Tongue (tissue), 2 donors: Measurements from ENCODE around the gene KRT86. TPM values are rescaled to one million over a fixed set of nuclear protein-coding genes. Genes with fewer than 3 reads are reported as not detected.
"Not testable (repeated sequence)": the region's sequence is repeated elsewhere in the genome, so short reads cannot be mapped to it uniquely, and the experiment has no call there.

Experiments used
- DNase-seq: peaks from one replicate; pipeline ENCODE4 v3.0.0-alpha.2; 2015
- total RNA-seq: library from RNA; depleted of rRNA; stranded (reverse); fragments of >200 nt; gene quantifications from one replicate; pipeline ENCODE4 v1.2.3, GENCODE V29; 2014

KRT86 gene
- total RNA-seq, 1 donor from 2014 or later, result not detected

DNA sequence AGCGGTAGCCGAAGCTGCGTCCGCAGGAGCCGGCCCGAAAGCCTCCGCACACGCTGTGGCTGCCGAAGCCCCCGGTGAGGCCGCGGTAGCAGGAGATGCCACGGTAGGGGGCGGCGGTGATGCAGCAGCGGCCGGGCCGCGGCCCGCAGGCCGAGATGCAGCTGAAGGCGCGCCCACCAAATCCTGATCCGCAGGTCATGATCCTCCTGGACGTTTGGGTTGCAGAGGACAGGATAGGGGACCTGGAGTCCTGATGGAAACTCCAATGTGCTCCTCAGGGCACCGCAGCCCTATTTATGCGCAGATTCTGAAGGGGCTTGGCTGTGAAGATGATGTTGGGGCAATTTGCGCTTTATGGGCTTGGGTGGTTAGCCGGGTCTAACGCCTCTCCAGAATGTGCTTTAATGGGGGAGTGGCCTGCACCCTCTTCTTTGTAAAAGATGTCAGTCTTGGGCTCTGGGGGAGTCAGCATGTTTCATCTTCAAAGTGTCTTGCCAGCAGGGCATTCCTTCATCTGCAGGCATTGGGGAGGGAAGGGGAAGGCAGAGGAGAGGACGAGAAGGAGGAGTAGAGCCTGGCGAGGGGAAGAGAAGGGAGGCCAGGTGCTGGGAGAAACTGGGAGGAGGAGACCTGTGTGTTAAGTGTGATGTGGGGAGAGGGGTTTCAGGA lies 17.0 kb downstream of the KRT86 start, which contains the start of gene KRT81:
TSS of gene KRT81 (minus strand) at position 268 of the 669 bp plus-strand sequence. CDS start at position 199, 69 bp downstream.
- DNase-seq, result no peak

GRCh38 chr12:52293926-52294325 lies 19.5 kb downstream of the KRT86 start:
- DNase-seq, result no peak

DNA sequence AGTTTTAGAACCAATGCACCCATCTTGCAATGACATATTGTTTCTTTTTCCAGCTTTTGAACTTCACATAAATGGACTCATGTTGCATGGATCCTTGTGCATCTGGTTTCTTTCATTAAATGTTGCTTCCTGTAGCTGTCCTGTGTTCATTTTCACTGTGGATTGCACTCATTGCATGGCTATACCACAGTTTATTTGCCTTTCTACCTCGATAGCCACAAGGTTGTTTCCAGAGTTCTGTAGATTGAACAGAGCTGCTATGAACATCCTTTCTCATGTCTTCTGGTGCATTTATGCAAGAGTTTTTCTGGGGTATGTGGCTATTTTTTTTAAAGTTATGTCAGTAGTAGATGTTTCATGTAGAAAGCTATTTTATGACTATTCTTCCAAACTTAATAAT lies 20.4 kb downstream of the KRT86 start:
- no peak for DNase-seq

DNA sequence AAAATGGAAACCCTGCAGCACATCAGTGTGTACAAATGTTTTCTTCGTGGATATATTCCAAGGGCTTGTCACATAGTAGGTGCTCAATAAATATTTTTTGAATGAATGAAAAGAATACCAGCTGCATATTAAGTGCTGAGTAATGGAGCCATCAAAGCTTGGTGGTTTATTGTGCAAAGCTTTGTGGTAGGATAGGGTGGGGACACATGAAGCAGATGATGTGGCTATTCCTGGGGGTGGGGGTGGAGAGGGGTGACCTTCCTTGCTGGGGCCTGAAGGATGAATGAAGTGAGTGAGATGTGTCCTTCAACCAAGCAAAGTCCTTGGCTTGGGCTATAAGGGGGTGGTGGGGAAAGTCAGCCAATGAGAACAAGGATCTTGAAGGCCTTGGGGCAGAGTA lies 21.2 kb downstream of the KRT86 start:
- DNase-seq, result no peak

GRCh38 chr12:52296572-52297215 lies 22.2 kb downstream of the KRT86 start:
- no peak for DNase-seq

GRCh38 chr12:52298677-52299190 lies 24.3 kb downstream of the KRT86 start:
- no peak for DNase-seq

DNA sequence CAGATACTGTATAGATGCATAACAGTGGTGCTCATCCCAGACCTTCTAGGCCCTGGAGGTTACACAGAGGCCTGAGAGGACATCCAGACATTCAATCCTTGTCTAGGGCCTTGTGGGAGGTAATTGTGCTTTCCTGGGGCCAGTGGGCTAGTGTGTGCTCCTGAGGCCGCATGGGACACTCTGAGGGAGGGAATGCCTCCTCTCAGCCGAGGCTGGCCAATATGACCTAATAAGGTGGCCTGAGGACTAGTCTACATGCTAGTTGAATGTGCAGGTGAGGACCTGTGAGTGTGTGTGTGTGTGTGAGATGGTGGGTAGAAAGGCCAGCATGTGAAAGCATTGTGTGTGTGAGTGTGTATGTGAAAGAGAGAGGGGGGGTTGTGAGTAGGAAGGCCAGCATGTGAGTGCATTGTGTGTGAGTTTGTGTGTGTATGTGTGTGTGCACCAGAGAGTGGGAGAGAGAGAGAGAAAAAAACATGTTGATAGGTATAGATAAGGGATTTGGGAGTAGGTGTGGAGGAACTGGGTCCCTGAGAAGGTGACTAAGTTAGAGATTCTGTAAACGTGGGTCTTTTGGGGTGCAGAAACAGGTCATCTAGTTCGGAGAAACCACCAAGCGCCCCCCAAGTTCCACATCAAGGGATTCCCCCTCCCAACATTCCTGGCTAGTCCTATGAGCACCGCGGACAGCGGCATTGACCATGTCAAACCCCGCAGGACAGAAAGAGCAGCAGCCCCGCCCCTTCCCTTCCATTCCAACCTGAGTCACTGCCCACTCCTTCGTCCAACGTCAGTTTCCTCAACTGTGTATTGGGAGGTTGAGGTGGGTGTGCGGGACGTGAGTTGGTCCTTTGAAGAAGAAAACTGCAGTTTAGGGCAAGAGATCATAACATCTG lies 26.6 kb downstream of the KRT86 start:
- DNase-seq, result no peak

DNA sequence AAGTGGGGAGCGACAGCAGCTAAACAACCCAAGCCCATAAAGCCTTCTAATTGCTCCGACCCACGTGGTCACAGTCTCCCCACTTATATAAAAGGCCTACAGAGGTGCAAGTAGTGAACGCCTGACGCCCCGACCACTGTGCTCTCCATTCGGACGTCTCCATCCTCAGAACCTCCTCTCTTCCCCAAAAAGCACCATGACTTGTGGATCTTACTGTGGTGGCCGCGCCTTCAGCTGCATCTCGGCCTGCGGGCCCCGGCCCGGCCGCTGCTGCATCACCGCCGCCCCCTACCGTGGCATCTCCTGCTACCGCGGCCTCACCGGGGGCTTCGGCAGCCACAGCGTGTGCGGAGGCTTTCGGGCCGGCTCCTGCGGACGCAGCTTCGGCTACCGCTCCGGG lies 27.3 kb downstream of the KRT86 start:
- not testable (repeated sequence) for DNase-seq

DNA sequence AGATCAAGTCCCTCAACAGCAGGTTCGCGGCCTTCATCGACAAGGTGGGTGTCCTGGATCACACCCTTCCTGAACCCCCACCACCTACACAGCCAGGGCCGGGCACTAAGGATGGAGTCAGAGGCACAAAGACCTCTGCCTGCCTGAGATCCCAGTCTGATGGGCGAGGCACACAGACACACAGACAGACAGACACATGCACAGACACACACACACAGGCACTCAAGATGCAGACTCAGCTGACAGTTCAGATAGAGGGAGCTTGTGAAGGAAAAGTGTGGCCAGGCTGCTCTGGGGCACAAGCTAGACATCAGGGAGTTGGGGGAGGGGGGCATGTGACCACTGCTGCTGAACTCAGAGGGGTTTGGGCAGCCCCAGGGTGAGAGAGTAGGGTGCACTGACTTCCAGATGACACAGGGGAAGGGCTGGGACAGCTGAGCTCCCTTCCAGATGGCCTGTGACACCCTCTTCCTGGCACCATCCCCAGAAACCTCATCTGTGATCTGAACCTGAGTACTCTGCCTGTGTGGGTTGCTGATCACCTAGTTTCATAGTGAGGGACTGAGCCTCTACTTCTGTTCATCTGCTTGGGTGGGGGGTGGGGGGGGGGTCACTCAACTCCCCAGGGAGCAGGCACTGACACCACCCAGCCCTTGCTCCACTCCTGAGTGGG lies 27.9 kb downstream of the KRT86 start:
- not testable (repeated sequence) for DNase-seq

- DNase-seq, result not testable (repeated sequence)
These were observed 30.5 kb downstream of the KRT86 start for GRCh38 chr12:52304941-52305411.

DNA sequence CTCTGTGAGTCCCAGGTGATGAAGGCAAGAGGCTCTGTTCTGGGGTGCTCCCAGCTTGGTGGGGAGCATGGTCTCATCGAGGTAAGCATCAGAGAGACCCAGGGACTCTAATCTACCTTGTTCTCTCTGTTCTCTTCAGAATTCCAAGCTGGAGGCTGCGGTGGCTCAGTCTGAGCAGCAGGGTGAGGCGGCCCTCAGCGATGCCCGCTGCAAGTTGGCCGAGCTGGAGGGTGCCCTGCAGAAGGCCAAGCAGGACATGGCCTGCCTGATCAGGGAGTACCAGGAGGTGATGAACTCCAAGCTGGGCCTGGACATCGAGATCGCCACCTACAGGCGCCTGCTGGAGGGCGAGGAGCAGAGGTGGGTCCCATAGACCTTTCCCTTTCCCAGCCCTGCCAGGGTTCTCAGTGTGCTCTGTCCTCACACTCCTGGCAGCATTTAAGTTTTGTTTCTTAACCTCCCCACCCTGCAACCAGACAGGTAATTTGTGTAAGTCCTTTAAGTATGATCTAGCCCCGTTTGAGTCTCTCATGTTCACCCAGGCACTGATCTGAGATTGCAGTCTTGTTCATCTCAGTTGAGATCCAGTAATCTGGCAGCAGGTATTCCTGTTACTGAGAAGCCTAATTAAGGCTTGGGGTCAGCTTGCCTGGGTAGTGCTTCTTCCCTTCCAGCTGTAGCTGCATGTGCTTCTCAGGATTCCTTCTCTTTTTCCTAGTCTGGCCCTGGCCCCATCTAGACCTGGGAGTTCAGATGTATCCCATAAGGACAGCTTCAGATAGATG lies 31.7 kb downstream of the KRT86 start:
- no peak for DNase-seq

GRCh38 chr12:52306731-52307130 lies 32.3 kb downstream of the KRT86 start:
- peak; percentile 24 for DNase-seq

DNA sequence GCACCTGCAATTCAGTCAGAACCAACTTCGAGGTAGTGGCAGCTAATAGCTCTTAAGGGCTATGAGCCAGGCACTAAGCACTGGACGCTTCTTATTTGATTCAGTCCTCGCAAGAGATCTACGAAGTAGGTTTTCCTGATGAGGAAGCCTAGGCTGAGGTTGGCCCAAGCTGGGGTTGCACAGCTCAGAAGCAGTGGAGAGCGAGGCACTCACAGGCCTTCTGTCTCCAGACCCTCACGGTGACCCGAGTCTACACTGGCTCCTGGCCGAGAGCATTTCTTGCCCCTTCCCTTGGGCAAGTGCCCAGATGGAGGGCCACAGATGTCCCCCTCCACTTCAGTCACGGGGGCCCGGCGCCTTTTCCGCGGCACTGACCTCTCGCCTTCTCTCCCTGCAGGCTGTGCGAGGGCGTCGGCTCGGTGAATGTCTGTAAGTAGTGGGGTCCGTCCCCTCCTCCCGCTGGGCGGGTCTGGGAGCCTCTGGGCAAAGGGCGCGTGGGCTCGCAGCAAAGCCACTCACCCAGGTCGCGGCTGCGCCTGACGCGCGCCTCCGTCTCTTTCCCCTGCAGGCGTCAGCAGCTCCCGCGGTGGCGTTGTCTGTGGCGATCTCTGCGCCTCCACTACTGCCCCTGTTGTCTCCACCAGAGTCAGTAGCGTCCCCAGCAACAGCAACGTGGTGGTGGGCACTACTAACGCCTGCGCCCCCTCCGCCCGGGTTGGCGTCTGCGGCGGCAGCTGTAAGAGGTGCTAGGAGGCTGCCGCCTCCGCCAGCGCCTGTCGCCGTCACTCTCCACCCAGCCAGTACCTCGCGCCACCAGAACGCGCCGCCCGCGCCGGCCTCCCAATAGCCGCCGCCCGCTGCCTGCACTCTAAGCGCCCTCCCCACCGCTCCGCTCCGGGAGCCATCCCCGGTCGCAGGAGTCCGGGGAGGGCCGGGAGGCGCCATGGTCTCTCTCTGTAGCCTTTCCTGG lies 33.7 kb downstream of the KRT86 start:
- DNase-seq, result peak; percentile 94

- DNase-seq, result no peak
These were observed 34.5 kb downstream of the KRT86 start for GRCh38 chr12:52308806-52309425.

GRCh38 chr12:52310622-52311284 lies 36.3 kb downstream of the KRT86 start:
- peak; percentile 31 for DNase-seq

GRCh38 chr12:52311285-52311648 lies 36.8 kb downstream of the KRT86 start:
- DNase-seq, result peak; percentile 53

DNA sequence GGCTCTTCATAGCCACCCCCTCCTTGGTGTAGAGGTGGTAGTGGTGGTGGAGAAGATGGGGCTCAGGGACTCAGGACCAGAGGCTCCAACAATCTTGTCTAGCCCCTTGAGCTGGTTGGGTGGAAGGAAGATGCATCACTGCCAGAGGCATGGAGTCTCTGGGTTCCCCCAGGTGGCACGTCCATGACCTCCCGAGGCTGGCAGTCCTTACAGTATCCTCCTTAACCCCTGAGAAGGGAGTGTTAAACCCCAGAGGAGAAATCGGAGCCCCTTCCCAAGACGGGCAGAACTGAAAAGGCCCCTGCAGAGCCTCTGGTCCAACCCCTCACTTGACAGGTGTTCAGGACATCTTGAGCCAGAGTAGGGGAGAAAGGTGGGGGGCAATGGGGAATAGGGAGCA lies 37.6 kb downstream of the KRT86 start:
- DNase-seq, result no peak

DNA sequence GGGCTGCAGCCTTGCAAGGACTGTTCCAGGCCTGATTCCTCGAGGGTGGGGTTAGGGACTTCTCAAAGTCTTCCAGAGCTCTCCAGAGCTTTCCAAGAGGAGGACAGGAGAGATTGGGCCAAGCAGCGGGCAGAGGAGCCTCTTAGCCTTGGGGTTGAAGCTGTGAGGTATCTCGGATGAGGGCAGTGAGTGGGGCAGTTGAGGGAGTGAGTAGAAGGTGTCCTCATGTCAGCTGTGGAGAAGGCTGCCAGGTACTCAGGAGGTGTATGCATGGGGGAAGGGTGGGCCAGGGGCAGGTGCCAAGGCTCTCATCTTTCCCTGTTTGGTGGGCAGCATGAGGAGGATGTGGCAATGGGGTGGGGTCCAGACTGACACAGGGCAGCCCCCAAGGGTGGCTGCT lies 39.0 kb downstream of the KRT86 start:
- no peak for DNase-seq

DNA sequence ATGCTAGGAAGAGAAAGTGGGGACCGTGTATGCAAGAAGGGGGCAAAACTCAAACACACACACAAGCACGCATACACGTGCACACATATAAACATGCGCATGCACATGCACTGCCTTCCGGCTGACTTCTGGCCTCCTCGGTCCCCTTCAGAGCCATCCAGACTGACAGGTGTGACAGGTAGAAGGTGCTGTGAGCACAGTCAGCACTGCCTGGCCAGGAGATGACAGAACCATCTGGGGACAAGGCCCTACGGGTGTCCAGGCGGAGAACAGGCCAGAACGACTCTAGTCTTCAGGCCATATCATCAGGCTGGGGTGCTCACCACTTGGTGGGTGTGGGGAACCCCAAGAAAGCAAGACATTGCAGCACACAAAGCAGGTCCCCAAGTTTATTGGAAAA lies 39.5 kb downstream of the KRT86 start:
- no peak for DNase-seq
